A549 (cell line): ENCODE measurements around the gene IFI44.

Source experiments
- BHLHE40 ChIP-seq: IDR thresholded peaks from 2 replicates; pipeline ENCODE4 v1.6.1; 2012; ENCODE audit warnings: low read depth, low read length, inconsistent platforms
- CHD2 ChIP-seq: fragments of 150-350 bp; IDR thresholded peaks from 2 replicates; pipeline ENCODE4 v1.6.1; 2014; ENCODE audit warnings: low read length; ENCODE audit not compliant: partially characterized antibody
- PHF8 ChIP-seq: fragments of 200-600 bp; sonication (generic); IDR thresholded peaks from 2 replicates; pipeline ENCODE4 v1.6.1; 2016; ENCODE audit warnings: low read depth, mild to moderate bottlenecking, antibody characterized with exemption, moderate library complexity, borderline replicate concordance
- POLR2A ChIP-seq: IDR thresholded peaks from 2 replicates; pipeline ENCODE4 v1.6.1; 2012; ENCODE audit warnings: mild to moderate bottlenecking, low read length
- RFX5 ChIP-seq: fragments of 450-650 bp; IDR thresholded peaks from 2 replicates; pipeline ENCODE4 v1.7.1; 2014; ENCODE audit warnings: antibody characterized with exemption, mild to moderate bottlenecking, moderate library complexity
- SREBF2 ChIP-seq: fragments of 450-650 bp; IDR thresholded peaks from 2 replicates; pipeline ENCODE4 v1.6.1; 2014; ENCODE audit warnings: mild to moderate bottlenecking, moderate library complexity
- TF ChIP-seq, protein P1 (sequence below): fragments of >200 bp; sonication (Bioruptor Twin); formaldehyde crosslinking; IDR thresholded peaks from 3 replicates; pipeline ENCODE4 v1.5.1; 2016
- TF ChIP-seq, protein P2 (sequence below): fragments of 450-650 bp; IDR thresholded peaks from 2 replicates; pipeline ENCODE4 v1.6.1; 2014; ENCODE audit warnings: antibody characterized with exemption
- TF ChIP-seq, protein P3 (sequence below): fragments of 200-600 bp; sonication (generic); IDR thresholded peaks from 2 replicates; pipeline ENCODE4 v1.6.1; 2016; ENCODE audit warnings: antibody characterized with exemption, mild to moderate bottlenecking, moderate library complexity
- TF ChIP-seq, protein P4 (sequence below): fragments of >200 bp; sonication (Bioruptor Twin); formaldehyde crosslinking; IDR thresholded peaks from 3 replicates; pipeline ENCODE4 v1.6.1; 2016

DNA sequence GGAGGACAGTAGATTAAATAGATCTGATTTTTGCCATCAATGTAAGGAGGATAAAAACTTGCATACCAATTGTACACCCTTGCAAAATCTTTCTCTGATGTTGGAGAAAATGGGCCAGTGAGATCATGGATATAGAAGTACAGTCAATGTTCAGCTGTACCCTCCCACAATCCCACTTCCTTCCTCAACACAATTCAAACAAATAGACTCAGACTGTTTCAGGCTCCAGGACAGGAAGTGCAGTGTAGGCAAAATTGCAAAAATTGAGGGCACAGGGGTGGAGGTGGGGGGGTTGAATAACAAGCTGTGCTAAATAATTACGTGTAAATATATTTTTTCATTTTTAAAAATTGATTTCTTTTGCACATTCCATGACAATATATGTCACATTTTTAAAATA is 3.9 kb upstream of the IFI44 start:
- TF ChIP-seq, protein P1, sequence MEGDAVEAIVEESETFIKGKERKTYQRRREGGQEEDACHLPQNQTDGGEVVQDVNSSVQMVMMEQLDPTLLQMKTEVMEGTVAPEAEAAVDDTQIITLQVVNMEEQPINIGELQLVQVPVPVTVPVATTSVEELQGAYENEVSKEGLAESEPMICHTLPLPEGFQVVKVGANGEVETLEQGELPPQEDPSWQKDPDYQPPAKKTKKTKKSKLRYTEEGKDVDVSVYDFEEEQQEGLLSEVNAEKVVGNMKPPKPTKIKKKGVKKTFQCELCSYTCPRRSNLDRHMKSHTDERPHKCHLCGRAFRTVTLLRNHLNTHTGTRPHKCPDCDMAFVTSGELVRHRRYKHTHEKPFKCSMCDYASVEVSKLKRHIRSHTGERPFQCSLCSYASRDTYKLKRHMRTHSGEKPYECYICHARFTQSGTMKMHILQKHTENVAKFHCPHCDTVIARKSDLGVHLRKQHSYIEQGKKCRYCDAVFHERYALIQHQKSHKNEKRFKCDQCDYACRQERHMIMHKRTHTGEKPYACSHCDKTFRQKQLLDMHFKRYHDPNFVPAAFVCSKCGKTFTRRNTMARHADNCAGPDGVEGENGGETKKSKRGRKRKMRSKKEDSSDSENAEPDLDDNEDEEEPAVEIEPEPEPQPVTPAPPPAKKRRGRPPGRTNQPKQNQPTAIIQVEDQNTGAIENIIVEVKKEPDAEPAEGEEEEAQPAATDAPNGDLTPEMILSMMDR = no peak
- no peak for TF ChIP-seq POLR2A
- no peak for TF ChIP-seq SREBF2
- TF ChIP-seq, protein P2, sequence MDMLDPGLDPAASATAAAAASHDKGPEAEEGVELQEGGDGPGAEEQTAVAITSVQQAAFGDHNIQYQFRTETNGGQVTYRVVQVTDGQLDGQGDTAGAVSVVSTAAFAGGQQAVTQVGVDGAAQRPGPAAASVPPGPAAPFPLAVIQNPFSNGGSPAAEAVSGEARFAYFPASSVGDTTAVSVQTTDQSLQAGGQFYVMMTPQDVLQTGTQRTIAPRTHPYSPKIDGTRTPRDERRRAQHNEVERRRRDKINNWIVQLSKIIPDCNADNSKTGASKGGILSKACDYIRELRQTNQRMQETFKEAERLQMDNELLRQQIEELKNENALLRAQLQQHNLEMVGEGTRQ = no peak
- TF ChIP-seq RFX5 = no peak
- no peak for TF ChIP-seq BHLHE40
- TF ChIP-seq, protein P3, sequence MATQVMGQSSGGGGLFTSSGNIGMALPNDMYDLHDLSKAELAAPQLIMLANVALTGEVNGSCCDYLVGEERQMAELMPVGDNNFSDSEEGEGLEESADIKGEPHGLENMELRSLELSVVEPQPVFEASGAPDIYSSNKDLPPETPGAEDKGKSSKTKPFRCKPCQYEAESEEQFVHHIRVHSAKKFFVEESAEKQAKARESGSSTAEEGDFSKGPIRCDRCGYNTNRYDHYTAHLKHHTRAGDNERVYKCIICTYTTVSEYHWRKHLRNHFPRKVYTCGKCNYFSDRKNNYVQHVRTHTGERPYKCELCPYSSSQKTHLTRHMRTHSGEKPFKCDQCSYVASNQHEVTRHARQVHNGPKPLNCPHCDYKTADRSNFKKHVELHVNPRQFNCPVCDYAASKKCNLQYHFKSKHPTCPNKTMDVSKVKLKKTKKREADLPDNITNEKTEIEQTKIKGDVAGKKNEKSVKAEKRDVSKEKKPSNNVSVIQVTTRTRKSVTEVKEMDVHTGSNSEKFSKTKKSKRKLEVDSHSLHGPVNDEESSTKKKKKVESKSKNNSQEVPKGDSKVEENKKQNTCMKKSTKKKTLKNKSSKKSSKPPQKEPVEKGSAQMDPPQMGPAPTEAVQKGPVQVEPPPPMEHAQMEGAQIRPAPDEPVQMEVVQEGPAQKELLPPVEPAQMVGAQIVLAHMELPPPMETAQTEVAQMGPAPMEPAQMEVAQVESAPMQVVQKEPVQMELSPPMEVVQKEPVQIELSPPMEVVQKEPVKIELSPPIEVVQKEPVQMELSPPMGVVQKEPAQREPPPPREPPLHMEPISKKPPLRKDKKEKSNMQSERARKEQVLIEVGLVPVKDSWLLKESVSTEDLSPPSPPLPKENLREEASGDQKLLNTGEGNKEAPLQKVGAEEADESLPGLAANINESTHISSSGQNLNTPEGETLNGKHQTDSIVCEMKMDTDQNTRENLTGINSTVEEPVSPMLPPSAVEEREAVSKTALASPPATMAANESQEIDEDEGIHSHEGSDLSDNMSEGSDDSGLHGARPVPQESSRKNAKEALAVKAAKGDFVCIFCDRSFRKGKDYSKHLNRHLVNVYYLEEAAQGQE = no peak
- no peak for TF ChIP-seq PHF8
- no peak for TF ChIP-seq CHD2
- TF ChIP-seq, protein P4, sequence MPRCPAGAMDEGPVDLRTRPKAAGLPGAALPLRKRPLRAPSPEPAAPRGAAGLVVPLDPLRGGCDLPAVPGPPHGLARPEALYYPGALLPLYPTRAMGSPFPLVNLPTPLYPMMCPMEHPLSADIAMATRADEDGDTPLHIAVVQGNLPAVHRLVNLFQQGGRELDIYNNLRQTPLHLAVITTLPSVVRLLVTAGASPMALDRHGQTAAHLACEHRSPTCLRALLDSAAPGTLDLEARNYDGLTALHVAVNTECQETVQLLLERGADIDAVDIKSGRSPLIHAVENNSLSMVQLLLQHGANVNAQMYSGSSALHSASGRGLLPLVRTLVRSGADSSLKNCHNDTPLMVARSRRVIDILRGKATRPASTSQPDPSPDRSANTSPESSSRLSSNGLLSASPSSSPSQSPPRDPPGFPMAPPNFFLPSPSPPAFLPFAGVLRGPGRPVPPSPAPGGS = no peak
